ENCODE measurements around the gene LSAMP.

Gene LSAMP

GRCh38 chr3:115825046-115825445, 620.2 kb downstream of the LSAMP start:
- Histone ChIP-seq H4K8ac (ENCODE audit: low read depth, low read length) (no peak overlapping the region), H3K79me2 (ENCODE audit: control insufficient read depth, insufficient read depth, low read length) (no peaks in the 10 kb centered on the region), H2BK15ac (replicated peaks; ENCODE audit: low read depth) (no peak overlapping the region), H3K18ac (ENCODE audit: low read length) (no peak overlapping the region), H3K79me1 (ENCODE audit: low read length) (no peaks in the 10 kb centered on the region), H3K27ac (ENCODE audit: low read depth, low read length) (no peak overlapping the region), H3K4ac (ENCODE audit: low read depth, low read length) (no peak overlapping the region), H3K27me3 (ENCODE audit: insufficient read depth, low read length, poor library complexity) (no peaks in the 10 kb centered on the region), H3K36me3 (ENCODE audit: control insufficient read depth, insufficient read depth, low read length) (no peaks in the 10 kb centered on the region), H3K4me1 (ENCODE audit: control insufficient read depth, low read depth, low read length) (peaks cover 2% of the 10 kb centered on the region), H4K5ac (ENCODE audit: low read length) (no peak overlapping the region), H3K56ac (ENCODE audit: low read length) (no peak overlapping the region), H3K4me3 (ENCODE audit: low read length) (no peak overlapping the region), H3K9ac (ENCODE audit: low read length) (no peak overlapping the region), H2AK5ac (ENCODE audit: low read length) (no peak overlapping the region), H3K23ac (ENCODE audit: low read length) (no peak overlapping the region), H3K4me2 (ENCODE audit: low read length) (no peak overlapping the region), H2BK120ac (ENCODE audit: low read depth, low read length) (no peak overlapping the region), H2BK5ac (ENCODE audit: low read length) (no peak overlapping the region)
- no CpG with 5 or more reads among the region's 2 CpGs for WGBS (ENCODE audit: extremely low coverage, insufficient coverage, low lambda C conversion rate)
- DNase-seq: peak; percentile 38

DNA sequence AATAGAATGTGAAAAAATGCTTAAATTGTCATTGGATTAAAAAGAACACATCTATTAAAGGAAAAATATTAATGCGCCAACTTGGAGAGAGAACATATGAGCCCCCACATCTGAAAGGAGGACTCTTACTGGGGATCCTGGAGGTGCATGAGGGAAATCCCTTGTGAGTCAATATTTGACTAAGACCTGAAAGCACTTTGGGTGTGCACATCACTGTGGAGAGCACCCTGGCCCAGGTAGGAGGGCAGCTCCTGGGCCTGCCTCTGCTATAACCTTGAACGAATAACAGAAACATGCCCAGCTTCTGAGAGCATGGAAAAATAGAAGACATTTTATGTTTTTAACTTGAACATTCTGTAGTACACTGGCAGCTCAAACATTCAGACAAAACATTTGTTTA, 622.2 kb downstream of the LSAMP start:
- H3K4me1 ChIP-seq (ENCODE audit: control insufficient read depth, low read depth, low read length): no peaks in the 10 kb centered on the region
- no peak overlapping the region for H3K56ac ChIP-seq (ENCODE audit: low read length)
- no peak overlapping the region for H4K8ac ChIP-seq (ENCODE audit: low read depth, low read length)
- no peaks in the 10 kb centered on the region for H3K27me3 ChIP-seq (ENCODE audit: insufficient read depth, low read length, poor library complexity)
- no peak overlapping the region for H2BK120ac ChIP-seq (ENCODE audit: low read depth, low read length)
- no peaks in the 10 kb centered on the region for H3K79me2 ChIP-seq (ENCODE audit: control insufficient read depth, insufficient read depth, low read length)
- H3K4me2 ChIP-seq (ENCODE audit: low read length): no peak overlapping the region
- H3K27ac ChIP-seq (ENCODE audit: low read depth, low read length): no peak overlapping the region
- no peak overlapping the region for H3K23ac ChIP-seq (ENCODE audit: low read length)
- H2BK5ac ChIP-seq (ENCODE audit: low read length): no peak overlapping the region
- no peak overlapping the region for H3K9ac ChIP-seq (ENCODE audit: low read length)
- no peak overlapping the region for H4K5ac ChIP-seq (ENCODE audit: low read length)
- H3K18ac ChIP-seq (ENCODE audit: low read length): no peak overlapping the region
- H3K36me3 ChIP-seq (ENCODE audit: control insufficient read depth, insufficient read depth, low read length): no peaks in the 10 kb centered on the region
- no peak overlapping the region for H2AK5ac ChIP-seq (ENCODE audit: low read length)
- no peak overlapping the region for H3K4ac ChIP-seq (ENCODE audit: low read depth, low read length)
- H3K79me1 ChIP-seq (ENCODE audit: low read length): no peaks in the 10 kb centered on the region
- no CpG with 5 or more reads among the region's 2 CpGs for WGBS (ENCODE audit: extremely low coverage, insufficient coverage, low lambda C conversion rate)
- no peak for DNase-seq
- no peak overlapping the region for H3K4me3 ChIP-seq (ENCODE audit: low read length)
- H2BK15ac ChIP-seq (replicated peaks; ENCODE audit: low read depth): no peak overlapping the region

DNA sequence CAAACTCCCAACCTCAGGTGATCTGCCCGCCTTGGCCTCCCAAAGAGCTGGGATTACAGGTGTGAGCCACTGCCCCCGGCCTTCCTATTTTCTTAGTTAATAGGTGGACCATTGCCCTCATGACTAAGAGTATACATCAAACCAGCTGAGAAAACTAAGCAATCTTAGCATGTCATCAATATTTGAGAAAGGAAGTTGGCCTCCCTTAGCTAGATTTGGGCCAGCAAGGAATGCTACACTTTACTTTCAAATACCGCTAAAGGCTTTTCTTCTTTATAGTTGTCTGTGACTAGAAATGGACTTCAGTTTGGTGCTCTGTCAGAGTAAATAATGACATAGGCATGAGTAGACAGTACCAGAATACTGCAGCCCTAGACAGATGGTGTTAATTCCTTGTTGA, 622.7 kb downstream of the LSAMP start:
- Histone ChIP-seq H3K27me3 (ENCODE audit: insufficient read depth, low read length, poor library complexity) (no peaks in the 10 kb centered on the region), H2BK5ac (ENCODE audit: low read length) (no peak overlapping the region), H2BK15ac (replicated peaks; ENCODE audit: low read depth) (no peak overlapping the region), H3K4ac (ENCODE audit: low read depth, low read length) (no peak overlapping the region), H3K79me1 (ENCODE audit: low read length) (no peaks in the 10 kb centered on the region), H4K5ac (ENCODE audit: low read length) (no peak overlapping the region), H3K23ac (ENCODE audit: low read length) (no peak overlapping the region), H3K4me1 (ENCODE audit: control insufficient read depth, low read depth, low read length) (no peaks in the 10 kb centered on the region), H3K79me2 (ENCODE audit: control insufficient read depth, insufficient read depth, low read length) (no peaks in the 10 kb centered on the region), H2AK5ac (ENCODE audit: low read length) (no peak overlapping the region), H4K8ac (ENCODE audit: low read depth, low read length) (no peak overlapping the region), H3K36me3 (ENCODE audit: control insufficient read depth, insufficient read depth, low read length) (no peaks in the 10 kb centered on the region), H3K4me3 (ENCODE audit: low read length) (no peak overlapping the region), H3K9ac (ENCODE audit: low read length) (no peak overlapping the region), H3K56ac (ENCODE audit: low read length) (no peak overlapping the region), H3K18ac (ENCODE audit: low read length) (no peak overlapping the region), H2BK120ac (ENCODE audit: low read depth, low read length) (no peak overlapping the region), H3K4me2 (ENCODE audit: low read length) (no peak overlapping the region), H3K27ac (ENCODE audit: low read depth, low read length) (no peak overlapping the region)
- no CpG with 5 or more reads among the region's 3 CpGs for WGBS (ENCODE audit: extremely low coverage, insufficient coverage, low lambda C conversion rate)
- DNase-seq: no peak

DNA sequence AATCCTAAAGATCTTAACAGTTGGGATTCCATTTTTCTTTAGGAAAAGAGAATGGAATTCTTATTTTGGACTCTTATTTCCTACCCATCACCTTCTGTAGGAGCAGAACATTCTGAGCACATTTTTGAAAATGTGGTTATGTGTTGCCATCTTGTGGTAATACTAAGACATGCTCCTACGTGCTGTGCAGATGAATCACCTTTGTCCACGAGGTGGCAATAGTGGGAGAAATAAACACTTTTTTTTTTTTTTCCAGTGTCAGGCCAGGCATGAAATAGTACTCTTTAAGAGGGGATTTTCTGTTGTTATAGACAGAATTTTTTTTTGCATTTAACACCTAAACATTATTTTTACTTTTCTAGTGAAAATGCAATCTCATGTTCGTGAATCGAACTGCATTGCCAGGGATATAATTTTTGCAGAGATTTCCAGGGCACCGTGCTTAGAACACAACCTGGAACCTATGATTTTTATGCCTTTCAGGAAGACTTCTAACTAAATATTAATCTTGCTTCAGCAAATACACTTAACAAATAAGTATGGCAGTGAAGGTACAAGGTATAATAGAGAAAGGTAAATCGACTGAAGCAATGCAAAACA, 625.4 kb downstream of the LSAMP start:
- no peak overlapping the region for H3K4me2 ChIP-seq (ENCODE audit: low read length)
- no peak overlapping the region for H3K4ac ChIP-seq (ENCODE audit: low read depth, low read length)
- H3K79me2 ChIP-seq (ENCODE audit: control insufficient read depth, insufficient read depth, low read length): no peaks in the 10 kb centered on the region
- peak; percentile 86 for DNase-seq
- no peak overlapping the region for H3K4me3 ChIP-seq (ENCODE audit: low read length)
- H3K9ac ChIP-seq (ENCODE audit: low read length): no peak overlapping the region
- H2BK120ac ChIP-seq (ENCODE audit: low read depth, low read length): no peak overlapping the region
- no peak overlapping the region for H2BK5ac ChIP-seq (ENCODE audit: low read length)
- H3K36me3 ChIP-seq (ENCODE audit: control insufficient read depth, insufficient read depth, low read length): no peaks in the 10 kb centered on the region
- no peaks in the 10 kb centered on the region for H3K27me3 ChIP-seq (ENCODE audit: insufficient read depth, low read length, poor library complexity)
- H3K79me1 ChIP-seq (ENCODE audit: low read length): no peaks in the 10 kb centered on the region
- H3K56ac ChIP-seq (ENCODE audit: low read length): no peak overlapping the region
- no peak overlapping the region for H3K27ac ChIP-seq (ENCODE audit: low read depth, low read length)
- no peak overlapping the region for H2BK15ac ChIP-seq (replicated peaks; ENCODE audit: low read depth)
- H4K5ac ChIP-seq (ENCODE audit: low read length): no peak overlapping the region
- H3K4me1 ChIP-seq (ENCODE audit: control insufficient read depth, low read depth, low read length): no peaks in the 10 kb centered on the region
- H4K8ac ChIP-seq (ENCODE audit: low read depth, low read length): no peak overlapping the region
- no peak overlapping the region for H3K23ac ChIP-seq (ENCODE audit: low read length)
- H2AK5ac ChIP-seq (ENCODE audit: low read length): no peak overlapping the region
- no peak overlapping the region for H3K18ac ChIP-seq (ENCODE audit: low read length)
- WGBS (ENCODE audit: extremely low coverage, insufficient coverage, low lambda C conversion rate): no CpG with 5 or more reads among the region's 6 CpGs

DNA sequence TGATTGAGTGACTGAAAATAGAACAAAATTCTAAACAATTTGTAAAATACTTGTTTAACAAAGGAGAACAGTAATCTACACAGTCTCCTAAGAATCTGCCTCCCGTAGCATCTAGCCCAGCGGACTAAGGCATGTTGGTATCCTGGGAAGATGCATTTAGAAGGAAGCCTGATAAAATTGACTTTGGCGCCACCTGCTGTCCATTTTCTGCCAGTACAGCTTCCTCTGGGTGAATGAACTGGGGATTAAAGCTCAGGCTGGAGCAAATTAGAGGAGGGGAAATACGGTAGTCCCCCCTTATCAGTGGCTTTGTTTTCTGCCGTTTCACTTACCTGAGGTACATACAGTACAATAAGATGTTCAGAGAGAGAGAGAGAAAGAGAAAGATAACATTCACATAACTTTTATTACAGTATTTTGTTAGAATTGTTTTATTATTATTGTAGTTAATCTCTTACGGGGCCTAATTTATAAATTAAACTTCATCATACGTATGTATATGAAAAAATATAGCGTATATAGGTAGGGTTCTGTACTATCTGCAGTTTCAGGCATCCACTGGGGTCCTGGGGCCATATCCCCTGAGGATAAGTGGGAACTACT, 630.4 kb downstream of the LSAMP start:
- H2BK120ac ChIP-seq (ENCODE audit: low read depth, low read length): no peak overlapping the region
- no peak overlapping the region for H2BK5ac ChIP-seq (ENCODE audit: low read length)
- DNase-seq: peak; percentile 83
- no peak overlapping the region for H3K4me3 ChIP-seq (ENCODE audit: low read length)
- no peak overlapping the region for H2BK15ac ChIP-seq (replicated peaks; ENCODE audit: low read depth)
- H3K4ac ChIP-seq (ENCODE audit: low read depth, low read length): no peak overlapping the region
- H3K4me1 ChIP-seq (ENCODE audit: control insufficient read depth, low read depth, low read length): no peaks in the 10 kb centered on the region
- no peak overlapping the region for H3K4me2 ChIP-seq (ENCODE audit: low read length)
- no CpG with 5 or more reads among the region's 8 CpGs for WGBS (ENCODE audit: extremely low coverage, insufficient coverage, low lambda C conversion rate)
- H2AK5ac ChIP-seq (ENCODE audit: low read length): no peak overlapping the region
- no peak overlapping the region for H3K56ac ChIP-seq (ENCODE audit: low read length)
- no peak overlapping the region for H3K23ac ChIP-seq (ENCODE audit: low read length)
- no peaks in the 10 kb centered on the region for H3K79me2 ChIP-seq (ENCODE audit: control insufficient read depth, insufficient read depth, low read length)
- H3K27ac ChIP-seq (ENCODE audit: low read depth, low read length): no peak overlapping the region
- no peak overlapping the region for H3K18ac ChIP-seq (ENCODE audit: low read length)
- H4K5ac ChIP-seq (ENCODE audit: low read length): no peak overlapping the region
- H3K27me3 ChIP-seq (ENCODE audit: insufficient read depth, low read length, poor library complexity): no peaks in the 10 kb centered on the region
- H3K9ac ChIP-seq (ENCODE audit: low read length): no peak overlapping the region
- no peak overlapping the region for H4K8ac ChIP-seq (ENCODE audit: low read depth, low read length)
- H3K79me1 ChIP-seq (ENCODE audit: low read length): no peaks in the 10 kb centered on the region
- no peaks in the 10 kb centered on the region for H3K36me3 ChIP-seq (ENCODE audit: control insufficient read depth, insufficient read depth, low read length)

GRCh38 chr3:115814006-115814405, 631.3 kb downstream of the LSAMP start:
- no peak overlapping the region for H3K23ac ChIP-seq (ENCODE audit: low read length)
- no peaks in the 10 kb centered on the region for H3K79me2 ChIP-seq (ENCODE audit: control insufficient read depth, insufficient read depth, low read length)
- H3K79me1 ChIP-seq (ENCODE audit: low read length): no peaks in the 10 kb centered on the region
- no peak overlapping the region for H3K4ac ChIP-seq (ENCODE audit: low read depth, low read length)
- no peak for DNase-seq
- H3K18ac ChIP-seq (ENCODE audit: low read length): no peak overlapping the region
- H3K56ac ChIP-seq (ENCODE audit: low read length): no peak overlapping the region
- H4K8ac ChIP-seq (ENCODE audit: low read depth, low read length): no peak overlapping the region
- H3K4me2 ChIP-seq (ENCODE audit: low read length): no peak overlapping the region
- H2BK5ac ChIP-seq (ENCODE audit: low read length): no peak overlapping the region
- H3K4me1 ChIP-seq (ENCODE audit: control insufficient read depth, low read depth, low read length): no peaks in the 10 kb centered on the region
- H3K36me3 ChIP-seq (ENCODE audit: control insufficient read depth, insufficient read depth, low read length): no peaks in the 10 kb centered on the region
- no peak overlapping the region for H2BK15ac ChIP-seq (replicated peaks; ENCODE audit: low read depth)
- no peak overlapping the region for H3K27ac ChIP-seq (ENCODE audit: low read depth, low read length)
- no peak overlapping the region for H4K5ac ChIP-seq (ENCODE audit: low read length)
- no peaks in the 10 kb centered on the region for H3K27me3 ChIP-seq (ENCODE audit: insufficient read depth, low read length, poor library complexity)
- H3K9ac ChIP-seq (ENCODE audit: low read length): no peak overlapping the region
- no peak overlapping the region for H2AK5ac ChIP-seq (ENCODE audit: low read length)
- no peak overlapping the region for H2BK120ac ChIP-seq (ENCODE audit: low read depth, low read length)
- H3K4me3 ChIP-seq (ENCODE audit: low read length): no peak overlapping the region

Data from mesendoderm (in vitro differentiated cells).